ENCODE measurements around the gene EZH1. TPM values are rescaled to one million over a fixed set of nuclear protein-coding genes. Genes with fewer than 3 reads are reported as not detected.

Gene EZH1
- total RNA-seq, 2 donors from 2014 or later, result 72.6 to 77.0 TPM

DNA sequence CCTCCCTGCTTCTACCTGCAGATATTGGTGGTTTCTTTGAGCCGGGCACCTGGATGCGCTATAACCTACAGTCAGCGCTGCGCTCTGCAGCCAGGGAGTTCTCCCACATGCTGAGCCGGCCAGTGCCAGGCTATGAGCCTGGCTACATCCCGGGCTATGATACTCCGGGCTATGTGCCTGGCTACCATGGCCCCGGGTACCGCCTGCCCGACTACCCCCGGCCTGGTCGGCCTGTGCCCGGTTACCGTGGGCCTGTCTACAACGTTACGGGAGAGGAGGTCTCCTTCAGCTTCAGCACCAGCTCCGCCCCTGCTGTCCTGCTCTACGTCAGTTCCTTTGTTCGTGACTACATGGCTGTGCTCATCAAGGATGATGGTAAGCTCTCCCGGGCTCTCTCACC, 49.3 kb downstream of the EZH1 start:
- H3K27me3 Mint-ChIP-seq, result no peaks in the 10 kb centered on the region
- DNase-seq, result no peak
- no peak overlapping the region for H3K27ac Mint-ChIP-seq
- H3K4me3 Mint-ChIP-seq, result no peak overlapping the region
- H3K4me1 Mint-ChIP-seq, result peaks cover 11% of the 10 kb centered on the region
- no peaks in the 10 kb centered on the region for H3K9me3 ChIP-seq (ENCODE audit: control insufficient read depth, low read length, poor library complexity, severe bottlenecking)
- no peaks in the 10 kb centered on the region for H3K36me3 Mint-ChIP-seq (ENCODE audit: low read depth)
- no peak for ATAC-seq

DNA sequence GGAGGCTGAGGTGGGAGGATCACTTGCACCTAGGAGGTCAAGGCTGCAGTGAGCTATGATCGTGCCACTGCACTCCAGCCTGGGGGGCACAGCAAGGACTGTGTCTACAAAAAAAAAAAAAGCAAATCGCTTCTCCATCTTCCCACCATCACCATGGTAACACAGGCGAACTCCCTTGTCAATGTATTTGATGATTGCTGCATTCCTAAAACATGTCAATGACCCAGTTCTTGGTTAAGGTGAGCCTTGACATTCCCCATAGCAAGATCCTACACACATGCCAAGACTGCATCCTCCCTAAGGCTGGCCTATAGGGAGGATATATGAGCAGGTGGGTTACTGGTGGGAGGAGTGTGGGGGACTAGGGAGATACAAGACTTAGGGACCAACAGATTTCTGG, 50.3 kb downstream of the EZH1 start:
- Mint-ChIP-seq H3K4me3 (no peak overlapping the region), H3K4me1 (peaks cover 11% of the 10 kb centered on the region), H3K36me3 (ENCODE audit: low read depth) (no peaks in the 10 kb centered on the region), H3K27ac (no peak overlapping the region), H3K27me3 (no peaks in the 10 kb centered on the region)
- no peaks in the 10 kb centered on the region for H3K9me3 ChIP-seq (ENCODE audit: control insufficient read depth, low read length, poor library complexity, severe bottlenecking)
- DNase-seq (no peak), ATAC-seq (no peak)

DNA sequence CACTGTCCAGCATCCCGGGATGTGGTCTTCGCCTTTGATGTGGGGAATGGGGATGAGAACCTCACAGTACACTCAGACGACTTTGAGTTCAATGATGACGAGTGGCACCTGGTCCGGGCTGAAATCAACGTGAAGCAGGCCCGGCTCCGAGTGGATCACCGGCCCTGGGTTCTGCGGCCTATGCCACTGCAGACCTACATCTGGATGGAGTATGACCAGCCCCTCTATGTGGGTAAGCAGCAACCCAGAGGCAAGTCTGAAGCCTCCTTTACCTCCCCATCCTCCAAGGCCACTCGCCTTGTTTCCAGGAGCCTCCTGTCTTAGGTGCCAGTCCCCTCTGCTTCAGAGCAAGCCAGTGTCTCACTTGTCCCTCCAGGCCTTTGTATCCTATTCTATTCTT, 52.4 kb downstream of the EZH1 start:
- no peak overlapping the region for H3K27ac Mint-ChIP-seq
- no peak overlapping the region for H3K4me3 Mint-ChIP-seq
- no peaks in the 10 kb centered on the region for H3K27me3 Mint-ChIP-seq
- H3K9me3 ChIP-seq (ENCODE audit: control insufficient read depth, low read length, poor library complexity, severe bottlenecking), result no peaks in the 10 kb centered on the region
- no peaks in the 10 kb centered on the region for H3K36me3 Mint-ChIP-seq (ENCODE audit: low read depth)
- H3K4me1 Mint-ChIP-seq, result peaks cover 10% of the 10 kb centered on the region
- DNase-seq, result no peak
- ATAC-seq, result no peak

DNA sequence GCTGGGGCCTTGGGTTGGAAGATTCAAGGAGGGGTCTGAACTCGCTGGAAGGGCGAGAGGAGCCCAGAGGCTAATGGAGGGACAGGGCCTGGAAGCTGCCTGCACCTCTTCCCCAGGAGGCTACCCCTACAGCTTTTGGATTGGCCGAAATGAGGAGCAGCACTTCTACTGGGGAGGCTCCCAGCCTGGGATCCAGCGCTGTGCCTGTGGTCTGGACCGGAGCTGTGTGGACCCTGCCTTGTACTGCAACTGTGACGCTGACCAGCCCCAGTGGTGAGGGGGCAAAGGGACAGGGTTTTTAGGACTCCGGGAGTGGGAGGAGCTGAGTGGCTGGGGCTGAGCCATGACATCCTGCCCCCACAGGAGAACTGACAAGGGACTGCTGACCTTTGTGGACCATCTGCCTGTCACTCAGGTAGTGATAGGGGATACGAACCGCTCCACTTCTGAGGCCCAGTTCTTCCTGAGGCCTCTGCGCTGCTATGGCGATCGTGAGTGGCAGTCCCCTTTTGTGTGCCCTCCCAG, 53.8 kb downstream of the EZH1 start:
- peaks cover 10% of the 10 kb centered on the region for H3K4me1 Mint-ChIP-seq
- no peak for ATAC-seq
- no peaks in the 10 kb centered on the region for H3K9me3 ChIP-seq (ENCODE audit: control insufficient read depth, low read length, poor library complexity, severe bottlenecking)
- no peaks in the 10 kb centered on the region for H3K36me3 Mint-ChIP-seq (ENCODE audit: low read depth)
- H3K4me3 Mint-ChIP-seq, result no peak overlapping the region
- H3K27me3 Mint-ChIP-seq, result no peaks in the 10 kb centered on the region
- peak overlapping the region; percentile 32 for H3K27ac Mint-ChIP-seq
- DNase-seq, result no peak

DNA sequence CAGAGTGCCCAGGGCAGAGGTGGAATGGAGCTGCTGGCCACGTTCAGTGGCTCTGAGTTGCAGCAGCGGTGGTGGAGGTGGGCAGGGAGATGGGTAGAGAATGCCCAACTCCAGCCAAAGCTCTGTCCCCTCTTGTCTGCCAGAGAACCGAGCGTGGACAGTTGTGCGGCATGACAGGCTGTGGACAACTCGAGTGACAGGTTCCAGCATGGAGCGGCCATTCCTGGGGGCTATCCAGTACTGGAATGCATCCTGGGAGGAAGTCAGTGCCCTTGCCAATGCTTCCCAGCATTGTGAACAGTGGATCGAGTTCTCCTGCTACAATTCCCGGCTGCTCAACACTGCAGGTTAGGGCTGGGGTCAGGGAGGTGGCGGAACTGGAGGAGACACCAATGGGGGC, 54.2 kb downstream of the EZH1 start:
- DNase-seq (no peak), ATAC-seq (no peak)
- Mint-ChIP-seq H3K4me1 (peaks cover 13% of the 10 kb centered on the region), H3K36me3 (ENCODE audit: low read depth) (peaks cover 3% of the 10 kb centered on the region), H3K27ac (peak overlapping the region; percentile 32), H3K4me3 (no peak overlapping the region), H3K27me3 (no peaks in the 10 kb centered on the region)
- H3K9me3 ChIP-seq (ENCODE audit: control insufficient read depth, low read length, poor library complexity, severe bottlenecking), result no peaks in the 10 kb centered on the region

DNA sequence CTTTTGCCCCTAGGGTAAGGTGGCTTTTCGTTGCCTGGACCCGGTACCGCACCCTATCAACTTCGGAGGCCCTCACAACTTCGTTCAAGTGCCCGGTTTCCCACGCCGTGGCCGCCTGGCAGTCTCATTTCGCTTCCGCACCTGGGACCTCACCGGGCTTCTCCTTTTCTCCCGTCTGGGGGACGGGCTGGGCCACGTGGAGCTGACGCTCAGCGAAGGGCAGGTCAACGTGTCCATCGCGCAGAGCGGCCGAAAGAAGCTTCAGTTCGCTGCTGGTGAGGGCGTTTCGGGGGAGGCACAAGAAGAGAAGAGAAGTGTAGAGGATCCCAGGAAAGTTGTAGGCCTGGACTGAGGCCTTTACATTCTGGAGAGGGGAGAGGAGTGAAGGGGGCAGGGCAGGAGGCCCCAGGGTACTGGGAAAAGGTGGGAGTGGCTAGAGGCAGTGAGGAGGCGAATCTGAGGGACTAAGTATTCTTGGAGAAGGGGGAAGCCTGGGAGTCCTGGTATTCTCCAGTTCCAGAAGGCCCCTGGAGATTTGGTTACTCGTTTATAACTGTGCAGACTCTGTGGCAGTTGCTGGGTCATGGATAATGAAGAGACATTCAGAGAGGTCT, 57.0 kb downstream of the EZH1 start:
- no peak overlapping the region for H3K27ac Mint-ChIP-seq
- H3K36me3 Mint-ChIP-seq (ENCODE audit: low read depth), result peaks cover 3% of the 10 kb centered on the region
- no peak for ATAC-seq

DNA sequence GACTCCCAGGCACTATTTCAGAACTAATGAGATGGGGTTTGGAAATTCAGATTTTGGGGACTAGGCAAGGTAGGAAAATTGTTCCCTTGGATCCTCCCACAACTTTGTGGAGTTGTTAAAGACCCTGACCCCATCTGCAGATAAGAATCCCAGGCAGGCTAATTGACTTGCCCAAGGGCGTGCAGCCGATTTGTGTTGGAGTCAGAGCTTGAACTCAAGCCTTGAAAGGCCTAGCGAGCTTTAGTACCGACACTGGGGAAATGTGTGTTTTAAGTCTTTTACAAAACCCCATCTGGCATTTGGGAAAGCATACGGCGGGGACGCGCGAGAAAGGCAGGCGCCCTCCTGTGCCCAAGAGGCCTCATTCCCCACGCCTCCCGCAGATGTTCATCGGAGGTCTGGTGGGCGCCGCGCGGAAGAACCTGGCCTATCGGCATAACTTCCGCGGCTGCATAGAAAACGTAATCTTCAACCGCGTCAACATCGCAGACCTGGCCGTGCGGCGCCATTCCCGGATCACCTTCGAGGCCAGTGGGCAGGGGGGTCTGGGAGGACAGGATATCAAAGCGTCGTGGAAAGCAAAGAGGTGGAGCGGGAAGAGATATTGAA, 58.2 kb downstream of the EZH1 start:
- peaks cover 27% of the 10 kb centered on the region for H3K4me1 Mint-ChIP-seq
- H3K27ac Mint-ChIP-seq, result no peak overlapping the region
- no peak for ATAC-seq
- no peak overlapping the region for H3K4me3 Mint-ChIP-seq
- H3K9me3 ChIP-seq (ENCODE audit: control insufficient read depth, low read length, poor library complexity, severe bottlenecking), result no peaks in the 10 kb centered on the region
- H3K36me3 Mint-ChIP-seq (ENCODE audit: low read depth), result peaks cover 3% of the 10 kb centered on the region
- peaks cover 11% of the 10 kb centered on the region for H3K27me3 Mint-ChIP-seq
- no peak for DNase-seq

More for the DNA sequence above, 57.0 kb downstream of the EZH1 start:
- Mint-ChIP-seq H3K27me3 (peaks cover 6% of the 10 kb centered on the region), H3K4me1 (peaks cover 18% of the 10 kb centered on the region), H3K4me3 (no peak overlapping the region)
- DNase-seq, result no peak
- H3K9me3 ChIP-seq (ENCODE audit: control insufficient read depth, low read length, poor library complexity, severe bottlenecking), result no peaks in the 10 kb centered on the region

DNA sequence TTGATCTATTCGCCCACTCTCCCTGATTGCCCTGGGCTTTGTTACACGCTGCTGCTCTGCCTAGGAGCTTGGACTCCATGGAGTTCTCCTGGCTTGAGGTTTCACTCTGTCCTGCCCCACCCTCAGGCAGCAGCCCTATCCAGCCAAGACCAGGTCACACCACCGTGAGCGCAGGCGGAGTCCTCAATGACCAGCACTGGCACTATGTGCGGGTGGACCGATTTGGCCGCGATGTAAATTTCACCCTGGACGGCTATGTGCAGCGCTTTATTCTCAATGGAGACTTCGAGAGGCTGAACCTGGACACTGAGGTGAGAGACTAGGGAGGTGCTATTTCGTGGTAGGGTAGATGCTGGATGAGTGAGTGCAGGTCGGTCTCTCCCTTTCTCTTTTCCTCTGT, 59.0 kb downstream of the EZH1 start:
- Mint-ChIP-seq H3K36me3 (ENCODE audit: low read depth) (peaks cover 3% of the 10 kb centered on the region), H3K27ac (no peak overlapping the region), H3K27me3 (peaks cover 16% of the 10 kb centered on the region), H3K4me3 (no peak overlapping the region), H3K4me1 (peaks cover 28% of the 10 kb centered on the region)
- H3K9me3 ChIP-seq (ENCODE audit: control insufficient read depth, low read length, poor library complexity, severe bottlenecking), result no peaks in the 10 kb centered on the region
- no peak for ATAC-seq
- no peak for DNase-seq

DNA sequence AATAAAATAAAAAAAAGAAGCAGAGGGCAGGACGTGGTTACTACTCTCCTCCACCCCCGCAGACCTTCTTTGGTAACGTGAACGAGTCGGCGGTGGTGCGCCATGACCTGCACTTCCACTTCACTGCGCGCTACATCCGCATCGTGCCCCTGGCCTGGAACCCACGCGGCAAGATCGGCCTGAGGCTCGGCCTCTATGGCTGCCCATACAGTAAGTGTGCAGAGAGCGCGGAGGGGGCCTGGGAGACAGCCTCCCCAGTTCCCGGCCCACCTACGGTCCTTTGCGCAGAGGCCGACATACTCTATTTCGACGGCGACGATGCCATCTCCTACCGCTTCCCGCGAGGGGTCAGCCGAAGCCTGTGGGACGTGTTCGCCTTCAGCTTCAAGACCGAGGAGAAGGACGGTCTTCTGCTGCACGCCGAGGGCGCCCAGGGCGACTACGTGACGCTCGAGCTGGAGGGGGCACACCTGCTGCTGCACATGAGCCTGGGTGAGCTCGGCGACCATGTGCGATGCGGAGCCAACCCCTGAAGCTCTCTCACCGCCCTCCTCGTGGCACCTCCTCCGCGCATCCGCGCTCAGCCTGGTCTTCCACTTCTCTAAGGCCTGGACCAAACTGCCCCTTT, 59.8 kb downstream of the EZH1 start:
- Mint-ChIP-seq H3K36me3 (ENCODE audit: low read depth) (peaks cover 5% of the 10 kb centered on the region), H3K27ac (no peak overlapping the region)
- no peak for DNase-seq

DNA sequence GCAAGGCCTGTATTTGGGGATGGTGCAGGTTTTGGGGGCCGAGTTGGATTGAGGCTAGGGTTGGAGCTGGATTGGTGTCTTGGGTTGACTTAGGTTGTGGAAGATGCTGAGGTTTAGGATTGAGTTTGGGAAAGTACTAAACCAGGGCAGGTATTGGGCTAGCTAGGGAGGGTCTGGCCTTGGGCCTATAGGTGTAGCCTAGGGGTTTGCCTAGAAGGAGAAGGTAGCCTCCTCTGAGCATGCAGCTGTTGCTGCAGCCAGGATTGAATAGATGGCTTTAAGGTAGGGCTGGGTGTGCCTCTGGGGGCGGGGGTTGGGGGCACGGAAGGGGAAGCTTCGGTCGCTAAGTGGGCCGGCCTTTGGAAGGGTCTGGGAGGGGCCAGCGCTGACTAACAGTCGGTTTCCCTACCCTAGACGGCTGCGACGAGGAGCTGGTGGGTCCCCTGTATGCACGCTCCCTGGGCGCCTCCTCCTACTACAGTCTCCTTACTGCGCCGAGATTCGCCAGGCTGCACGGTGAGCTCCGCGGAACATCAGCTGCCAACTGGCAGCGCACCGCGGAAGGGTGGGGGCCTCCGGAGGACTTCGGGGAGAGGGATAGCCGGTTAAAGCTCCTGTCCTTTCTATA, 61.3 kb downstream of the EZH1 start:
- DNase-seq, result peak in 1 of 3 donors; percentile 22
- no peak overlapping the region for H3K27ac Mint-ChIP-seq
- no peaks in the 10 kb centered on the region for H3K9me3 ChIP-seq (ENCODE audit: control insufficient read depth, low read length, poor library complexity, severe bottlenecking)
- peaks cover 36% of the 10 kb centered on the region for H3K4me1 Mint-ChIP-seq
- no peak for ATAC-seq
- H3K36me3 Mint-ChIP-seq (ENCODE audit: low read depth), result peaks cover 5% of the 10 kb centered on the region
- peak overlapping the region; percentile 90 for H3K4me3 Mint-ChIP-seq
- H3K27me3 Mint-ChIP-seq, result peaks cover 16% of the 10 kb centered on the region

More for the DNA sequence above, 59.8 kb downstream of the EZH1 start:
- H3K9me3 ChIP-seq (ENCODE audit: control insufficient read depth, low read length, poor library complexity, severe bottlenecking), result no peaks in the 10 kb centered on the region
- Mint-ChIP-seq H3K27me3 (peaks cover 16% of the 10 kb centered on the region), H3K4me3 (no peak overlapping the region), H3K4me1 (peaks cover 30% of the 10 kb centered on the region)
- ATAC-seq, result no peak

DNA sequence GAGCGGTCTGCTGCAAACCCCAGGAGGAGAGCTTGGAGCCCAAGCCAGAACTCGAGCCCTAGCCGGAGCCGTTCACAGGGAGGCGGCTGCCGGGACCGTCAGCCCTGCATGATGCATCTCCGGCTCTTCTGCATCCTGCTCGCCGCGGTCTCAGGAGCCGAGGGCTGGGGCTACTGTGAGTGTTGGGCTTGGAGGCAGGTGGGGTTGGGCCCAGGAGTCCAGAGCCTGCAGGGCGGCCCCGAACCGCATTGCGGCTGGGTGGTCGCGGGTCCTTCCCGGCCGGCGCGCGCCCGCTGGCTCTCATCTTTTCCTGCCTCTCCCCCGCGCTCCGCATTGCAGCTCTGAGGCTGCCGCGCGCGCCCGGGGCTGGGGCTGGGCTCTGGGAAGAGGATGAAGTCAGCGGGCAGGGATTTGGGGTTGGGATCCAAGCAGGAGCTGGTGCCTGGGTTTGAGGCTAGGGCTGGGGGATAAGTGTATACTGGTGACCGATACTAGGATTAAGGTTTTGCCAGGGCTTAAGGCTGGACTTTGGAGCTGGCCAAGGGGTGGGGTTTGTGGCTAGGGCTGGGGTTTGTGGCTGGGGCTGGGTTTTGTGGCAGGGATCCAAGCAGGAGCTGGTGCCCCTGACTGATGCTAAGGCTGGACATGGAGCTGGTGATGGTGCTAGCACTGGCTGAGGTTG, 62.0 kb downstream of the EZH1 start:
- Mint-ChIP-seq H3K27ac (no peak overlapping the region), H3K27me3 (peaks cover 16% of the 10 kb centered on the region), H3K4me3 (peak overlapping the region; percentile 90), H3K4me1 (peaks cover 40% of the 10 kb centered on the region), H3K36me3 (ENCODE audit: low read depth) (peaks cover 5% of the 10 kb centered on the region)
- ATAC-seq (no peak), DNase-seq (no peak)
- no peaks in the 10 kb centered on the region for H3K9me3 ChIP-seq (ENCODE audit: control insufficient read depth, low read length, poor library complexity, severe bottlenecking)

DNA sequence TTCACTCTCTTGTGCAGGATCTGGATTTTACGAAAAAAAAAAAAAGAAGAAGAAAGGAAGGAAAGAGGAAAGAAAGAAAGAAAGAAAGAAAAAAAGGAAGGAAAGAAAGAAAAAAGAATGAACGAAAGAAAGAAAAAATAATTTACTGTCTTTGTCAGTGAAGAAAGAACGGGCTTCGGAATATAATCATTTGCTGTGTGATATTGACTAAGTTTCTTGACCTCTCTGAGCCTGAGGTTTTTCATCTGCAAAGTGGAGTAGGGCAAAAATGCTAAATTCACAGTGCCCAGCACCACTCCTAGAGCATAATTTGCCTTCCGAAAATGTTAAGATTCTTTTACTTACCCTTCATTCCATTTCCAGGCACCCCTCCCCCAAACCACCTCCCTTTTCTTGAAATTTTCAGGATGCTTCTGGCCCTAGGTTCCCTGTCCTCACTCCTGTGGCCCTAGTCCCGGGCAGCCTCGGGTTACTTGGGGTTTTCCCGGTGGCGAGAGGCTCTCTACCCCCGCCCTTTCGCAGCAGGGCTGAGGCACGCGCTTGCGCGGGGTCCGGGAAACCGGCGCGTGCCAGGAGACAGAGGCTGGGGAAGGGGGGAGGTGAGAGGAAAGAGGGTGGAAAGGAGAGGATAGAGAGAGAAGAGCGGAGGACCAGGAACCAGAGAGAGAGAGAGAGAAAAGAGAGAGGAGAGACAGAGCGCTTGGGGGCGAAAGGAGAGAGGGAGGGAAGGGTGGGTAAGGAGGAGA, 62.7 kb downstream of the EZH1 start, which contains the start of gene CNTNAP1:
TSS of gene CNTNAP1 (plus strand) at position 556 of the 746 bp plus-strand sequence. CDS start 299 bp downstream, outside the sequence.
- Mint-ChIP-seq H3K27me3 (peaks cover 16% of the 10 kb centered on the region), H3K4me1 (peaks cover 42% of the 10 kb centered on the region), H3K4me3 (peak within 1 kb of the TSS; percentile 90), H3K27ac (peak within 1 kb of the TSS; percentile 78), H3K36me3 (ENCODE audit: low read depth) (peaks cover 5% of the 10 kb centered on the region)
- H3K9me3 ChIP-seq (ENCODE audit: control insufficient read depth, low read length, poor library complexity, severe bottlenecking), result no peaks in the 10 kb centered on the region
- ATAC-seq (no peak), DNase-seq (no peak)

All from T-helper 17 cell (primary cell).